ENCODE data around the gene TBC1D1.

The TBC1D1 gene

GRCh38 chr4:38111024-38111423 lies 220.1 kb downstream of the TBC1D1 start:
- H3K4me1 ChIP-seq (ENCODE audit: insufficient read depth, low read length, severe bottlenecking), result no peaks in the 10 kb centered on the region
- H3F3A ChIP-seq (ENCODE audit: insufficient read depth, low read length), result no peaks in the 10 kb centered on the region
- no peaks in the 10 kb centered on the region for H3K79me2 ChIP-seq (ENCODE audit: insufficient read depth, low read length)
- H3K9me3 ChIP-seq (ENCODE audit: low read length), result no peaks in the 10 kb centered on the region
- H3K4me3 ChIP-seq (ENCODE audit: low read depth, low read length, poor library complexity, severe bottlenecking), result no peak overlapping the region
- TF ChIP-seq EZH2 (IDR thresholded peaks at IDR 0.05; ENCODE audit: borderline replicate concordance, low read length), result no peak
- no peak for TF ChIP-seq CTCF (IDR thresholded peaks at IDR 0.05; ENCODE audit: low read length)
- H2AFZ ChIP-seq (ENCODE audit: low read length), result no peak overlapping the region
- no peak overlapping the region for H3K4me2 ChIP-seq (ENCODE audit: low read length)
- H3K9me2 ChIP-seq (ENCODE audit: low read depth, low read length), result no peaks in the 10 kb centered on the region
- H3K9ac ChIP-seq (ENCODE audit: low read length), result no peak overlapping the region
- H3K27ac ChIP-seq (ENCODE audit: low read depth, low read length, poor library complexity, severe bottlenecking), result no peak overlapping the region
- no peaks in the 10 kb centered on the region for H4K20me1 ChIP-seq (ENCODE audit: insufficient read depth, low read length)
- no peaks in the 10 kb centered on the region for H3K27me3 ChIP-seq (ENCODE audit: insufficient read depth, low read length)
- peaks cover 96% of the 10 kb centered on the region for H3K36me3 ChIP-seq (ENCODE audit: insufficient read depth, low read length)

DNA sequence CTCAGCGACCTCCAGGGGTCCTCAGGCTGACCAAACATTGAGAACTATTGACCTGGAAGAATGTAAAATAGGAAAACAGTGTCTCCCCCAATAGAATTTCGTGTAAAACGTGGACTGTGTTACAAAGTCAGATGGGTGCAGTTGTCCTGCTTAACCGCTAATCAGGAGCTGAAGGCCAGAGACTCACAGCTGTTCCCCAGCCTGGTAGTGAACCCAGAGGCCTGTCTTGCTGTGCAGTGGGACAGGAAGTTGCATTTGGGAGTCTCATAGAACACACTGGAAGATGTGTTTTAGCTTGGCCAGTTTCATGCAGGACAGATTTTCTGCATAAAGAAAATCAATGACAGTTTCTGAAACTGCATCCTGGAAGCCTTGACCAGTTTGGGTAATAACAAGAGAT lies 220.8 kb downstream of the TBC1D1 start:
- no peak overlapping the region for H3K4me3 ChIP-seq (ENCODE audit: low read depth, low read length, poor library complexity, severe bottlenecking)
- H3K9ac ChIP-seq (ENCODE audit: low read length), result no peak overlapping the region
- no peaks in the 10 kb centered on the region for H3F3A ChIP-seq (ENCODE audit: insufficient read depth, low read length)
- no peaks in the 10 kb centered on the region for H4K20me1 ChIP-seq (ENCODE audit: insufficient read depth, low read length)
- H3K36me3 ChIP-seq (ENCODE audit: insufficient read depth, low read length), result peaks cover 96% of the 10 kb centered on the region
- no peak for TF ChIP-seq CTCF (IDR thresholded peaks at IDR 0.05; ENCODE audit: low read length)
- TF ChIP-seq EZH2 (IDR thresholded peaks at IDR 0.05; ENCODE audit: borderline replicate concordance, low read length), result no peak
- no peaks in the 10 kb centered on the region for H3K9me3 ChIP-seq (ENCODE audit: low read length)
- no peaks in the 10 kb centered on the region for H3K9me2 ChIP-seq (ENCODE audit: low read depth, low read length)
- no peaks in the 10 kb centered on the region for H3K27me3 ChIP-seq (ENCODE audit: insufficient read depth, low read length)
- H3K4me1 ChIP-seq (ENCODE audit: insufficient read depth, low read length, severe bottlenecking), result no peaks in the 10 kb centered on the region
- H3K79me2 ChIP-seq (ENCODE audit: insufficient read depth, low read length), result no peaks in the 10 kb centered on the region
- H3K27ac ChIP-seq (ENCODE audit: low read depth, low read length, poor library complexity, severe bottlenecking), result no peak overlapping the region
- H3K4me2 ChIP-seq (ENCODE audit: low read length), result no peak overlapping the region
- no peak overlapping the region for H2AFZ ChIP-seq (ENCODE audit: low read length)

- Histone ChIP-seq H3K4me3 (ENCODE audit: low read depth, low read length, poor library complexity, severe bottlenecking) (no peak overlapping the region), H3K9ac (ENCODE audit: low read length) (no peak overlapping the region), H3F3A (ENCODE audit: insufficient read depth, low read length) (no peaks in the 10 kb centered on the region), H4K20me1 (ENCODE audit: insufficient read depth, low read length) (no peaks in the 10 kb centered on the region), H3K4me1 (ENCODE audit: insufficient read depth, low read length, severe bottlenecking) (no peaks in the 10 kb centered on the region), H2AFZ (ENCODE audit: low read length) (no peak overlapping the region), H3K9me3 (ENCODE audit: low read length) (no peaks in the 10 kb centered on the region), H3K4me2 (ENCODE audit: low read length) (no peak overlapping the region), H3K27me3 (ENCODE audit: insufficient read depth, low read length) (no peaks in the 10 kb centered on the region), H3K36me3 (ENCODE audit: insufficient read depth, low read length) (peaks cover 96% of the 10 kb centered on the region), H3K79me2 (ENCODE audit: insufficient read depth, low read length) (no peaks in the 10 kb centered on the region), H3K9me2 (ENCODE audit: low read depth, low read length) (no peaks in the 10 kb centered on the region), H3K27ac (ENCODE audit: low read depth, low read length, poor library complexity, severe bottlenecking) (no peak overlapping the region)
- TF ChIP-seq CTCF (IDR thresholded peaks at IDR 0.05; ENCODE audit: low read length), result no peak
- TF ChIP-seq EZH2 (IDR thresholded peaks at IDR 0.05; ENCODE audit: borderline replicate concordance, low read length), result no peak
These were observed 222.2 kb downstream of the TBC1D1 start for GRCh38 chr4:38113132-38113531.
